Measurements from ENCODE around the gene TSSK6. TPM values are rescaled to one million over a fixed set of nuclear protein-coding genes. Genes with fewer than 3 reads are reported as not detected.

Gene TSSK6
- total RNA-seq, 4 donors from 2014 or later = 0.40 to 3.3 (median 0.92) TPM

DNA sequence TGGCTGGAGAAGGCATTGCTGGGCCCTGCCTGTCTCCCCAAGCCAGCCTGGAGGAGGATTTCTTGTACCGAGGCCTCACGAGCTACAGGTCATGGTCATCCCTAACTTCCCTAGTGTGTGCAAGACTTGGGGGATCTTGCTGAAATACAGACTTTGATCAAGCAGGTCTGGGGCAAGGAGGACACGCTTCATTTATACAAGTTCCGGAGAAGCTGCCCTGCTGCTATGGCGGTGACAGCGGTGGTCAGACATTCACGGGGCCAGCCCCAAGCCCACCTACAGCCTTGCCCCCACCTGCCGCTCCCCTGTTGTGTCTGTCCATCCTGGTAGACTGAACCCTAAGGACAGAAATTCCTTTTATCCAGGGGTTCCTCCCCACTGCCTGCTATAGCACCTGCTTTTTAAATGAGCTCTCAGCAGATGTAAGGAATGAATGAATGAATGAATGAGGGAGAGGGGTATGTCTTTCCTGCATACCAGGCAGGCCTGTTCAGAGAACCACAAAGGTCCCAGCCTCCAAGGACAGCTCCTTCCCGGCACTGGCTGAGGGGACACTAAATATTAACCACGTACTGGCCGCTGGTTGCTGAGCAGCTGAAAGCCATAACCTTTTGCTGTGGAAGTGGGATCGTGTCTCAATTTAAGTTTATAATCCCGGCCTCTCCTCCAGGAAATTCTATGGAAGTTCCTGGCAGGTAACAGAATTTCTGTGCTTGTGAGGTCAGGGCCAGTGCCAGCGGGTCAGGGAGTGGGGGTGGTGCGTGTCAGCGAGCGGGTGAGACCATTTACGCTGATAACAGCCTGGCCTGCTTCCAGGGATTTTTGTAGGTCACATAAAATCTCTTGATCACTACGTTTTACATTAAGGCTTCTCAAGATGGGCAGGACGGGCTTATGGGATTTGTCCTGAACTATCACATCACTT is 27.1 kb downstream of the TSSK6 start:
- TF ChIP-seq, protein P1, sequence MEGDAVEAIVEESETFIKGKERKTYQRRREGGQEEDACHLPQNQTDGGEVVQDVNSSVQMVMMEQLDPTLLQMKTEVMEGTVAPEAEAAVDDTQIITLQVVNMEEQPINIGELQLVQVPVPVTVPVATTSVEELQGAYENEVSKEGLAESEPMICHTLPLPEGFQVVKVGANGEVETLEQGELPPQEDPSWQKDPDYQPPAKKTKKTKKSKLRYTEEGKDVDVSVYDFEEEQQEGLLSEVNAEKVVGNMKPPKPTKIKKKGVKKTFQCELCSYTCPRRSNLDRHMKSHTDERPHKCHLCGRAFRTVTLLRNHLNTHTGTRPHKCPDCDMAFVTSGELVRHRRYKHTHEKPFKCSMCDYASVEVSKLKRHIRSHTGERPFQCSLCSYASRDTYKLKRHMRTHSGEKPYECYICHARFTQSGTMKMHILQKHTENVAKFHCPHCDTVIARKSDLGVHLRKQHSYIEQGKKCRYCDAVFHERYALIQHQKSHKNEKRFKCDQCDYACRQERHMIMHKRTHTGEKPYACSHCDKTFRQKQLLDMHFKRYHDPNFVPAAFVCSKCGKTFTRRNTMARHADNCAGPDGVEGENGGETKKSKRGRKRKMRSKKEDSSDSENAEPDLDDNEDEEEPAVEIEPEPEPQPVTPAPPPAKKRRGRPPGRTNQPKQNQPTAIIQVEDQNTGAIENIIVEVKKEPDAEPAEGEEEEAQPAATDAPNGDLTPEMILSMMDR (IDR thresholded peaks at IDR 0.05) = no peak
- no peak for TF ChIP-seq POLR2A (IDR thresholded peaks at IDR 0.05)
- TF ChIP-seq POLR2AphosphoS5 (IDR thresholded peaks at IDR 0.05) = no peak
- no peak for TF ChIP-seq EP300 (IDR thresholded peaks at IDR 0.05)
- ATAC-seq = no peak
- H3K9me3 ChIP-seq = no peaks in the 10 kb centered on the region
- peaks cover 0 to 14% of the 10 kb centered on the region in 2 donors for H3K36me3 ChIP-seq
- no peaks in the 10 kb centered on the region for H3K27me3 ChIP-seq
- H3K27ac ChIP-seq = peak overlapping the region in 3 of 4 donors; percentile 72 to 75 (median 73)
- H3K4me1 ChIP-seq = peaks cover 0 to 54% (median 22%) of the 10 kb centered on the region in 3 donors
- WGBS, 2 donors (ENCODE audit: low coverage in 1 of 2) = 38 to 51% methylated on average over 9 to 17 of the region's 20 CpGs
- no peak overlapping the region for H3K4me3 ChIP-seq

DNA sequence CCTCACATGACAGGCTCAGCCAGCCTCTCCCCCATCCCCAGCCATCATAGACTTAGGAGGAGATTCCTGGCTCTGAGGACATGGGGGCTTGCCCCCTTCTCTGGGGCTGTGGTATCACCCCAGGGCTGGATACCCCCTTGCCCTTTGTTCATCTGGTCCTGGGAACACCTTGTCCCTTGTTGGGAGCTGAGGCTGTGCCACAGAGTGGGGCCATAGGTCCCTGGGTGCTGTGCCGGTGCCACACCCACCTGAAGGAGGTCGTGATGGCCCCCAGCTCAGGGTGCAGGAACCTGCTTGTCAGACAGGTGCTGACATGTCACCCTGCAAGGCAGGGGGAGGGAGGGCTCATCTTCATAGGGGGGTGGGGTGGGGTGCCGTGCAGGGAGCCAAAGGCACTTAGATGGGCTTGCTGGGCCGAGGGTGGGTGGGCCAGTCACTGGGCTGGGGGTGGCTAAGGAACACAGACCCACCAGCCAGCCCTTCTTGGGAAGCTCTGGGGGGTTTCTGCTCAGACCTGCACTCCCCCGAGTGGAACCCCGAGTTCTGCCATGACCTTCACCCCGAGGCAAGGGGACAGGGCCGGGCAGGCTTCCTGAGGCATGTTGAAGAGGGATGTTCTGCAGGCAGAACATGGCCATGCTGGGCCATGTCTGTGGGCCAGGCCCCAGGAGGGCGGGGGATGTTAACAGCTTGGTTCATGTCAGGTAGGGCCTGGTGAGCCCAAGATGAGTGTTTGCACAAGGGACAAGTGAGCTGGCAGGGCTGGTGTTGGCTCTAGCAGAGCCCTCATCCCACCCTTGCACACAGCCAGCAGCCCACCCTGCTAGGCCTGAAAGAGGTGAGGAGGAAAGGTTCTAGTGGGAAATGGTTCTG is 28.0 kb downstream of the TSSK6 start:
- Histone ChIP-seq H3K36me3 (peaks cover 0 to 9% of the 10 kb centered on the region in 2 donors), H3K4me1 (peaks cover 0 to 58% (median 22%) of the 10 kb centered on the region in 3 donors), H3K9me3 (no peaks in the 10 kb centered on the region), H3K4me3 (no peak overlapping the region), H3K27me3 (no peaks in the 10 kb centered on the region), H3K27ac (peak overlapping the region in 1 of 4 donors; percentile 75)
- TF ChIP-seq POLR2A (IDR thresholded peaks at IDR 0.05) = no peak
- TF ChIP-seq, protein P1 (IDR thresholded peaks at IDR 0.05) = no peak
- no peak for TF ChIP-seq EP300 (IDR thresholded peaks at IDR 0.05)
- no peak for TF ChIP-seq POLR2AphosphoS5 (IDR thresholded peaks at IDR 0.05)
- WGBS, 2 donors (ENCODE audit: low coverage in 1 of 2) = 48 to 60% methylated on average over 2 to 3 of the region's 9 CpGs
- no peak for ATAC-seq

DNA sequence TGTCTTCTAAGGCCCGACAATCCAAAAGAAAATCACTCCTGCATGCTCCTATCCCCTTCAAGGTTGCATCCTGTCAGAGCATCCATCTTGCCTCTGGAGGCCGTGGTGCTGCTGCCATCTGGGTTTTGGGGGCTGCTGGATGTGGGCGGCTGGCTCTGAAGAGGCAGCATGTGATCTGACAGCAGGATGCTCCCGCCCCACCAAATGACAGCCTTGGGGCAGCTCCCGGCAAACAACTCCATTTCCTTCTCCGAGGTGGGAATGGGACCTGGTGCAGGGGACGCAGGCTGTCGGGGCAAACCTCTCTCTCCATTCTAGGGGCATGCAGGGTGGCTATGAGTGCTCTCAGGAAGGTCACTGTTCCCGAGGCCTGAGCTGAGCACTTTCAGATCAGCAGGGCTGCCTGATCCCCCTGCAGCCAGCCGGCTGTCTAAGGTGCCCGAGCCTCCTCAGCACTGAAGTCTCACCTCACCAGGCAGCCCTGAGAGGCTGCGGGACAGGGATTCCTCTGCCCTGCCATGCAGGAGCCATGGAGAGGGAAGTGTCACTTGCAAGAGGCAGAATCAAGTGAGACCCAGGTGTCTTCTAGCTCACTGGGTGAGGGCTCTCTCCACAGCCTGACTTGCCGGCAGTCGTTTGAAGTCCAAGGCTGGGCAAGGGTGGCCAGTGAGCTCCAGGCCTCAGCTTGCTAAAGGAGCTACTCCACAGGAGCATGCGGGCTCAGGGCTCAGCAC is 28.8 kb downstream of the TSSK6 start:
- H3K36me3 ChIP-seq = peaks cover 0 to 7% of the 10 kb centered on the region in 2 donors
- no peak overlapping the region for H3K27ac ChIP-seq
- no peaks in the 10 kb centered on the region for H3K9me3 ChIP-seq
- no peak for ATAC-seq
- no peak overlapping the region for H3K4me3 ChIP-seq
- peaks cover 0 to 58% (median 22%) of the 10 kb centered on the region in 3 donors for H3K4me1 ChIP-seq
- 40 to 80% methylated on average over 1 of the region's 15 CpGs for WGBS, 2 donors (ENCODE audit: low coverage in 1 of 2)
- no peaks in the 10 kb centered on the region for H3K27me3 ChIP-seq
- no peak for TF ChIP-seq EP300 (IDR thresholded peaks at IDR 0.05)
- TF ChIP-seq, protein P1 (IDR thresholded peaks at IDR 0.05) = no peak
- no peak for TF ChIP-seq POLR2AphosphoS5 (IDR thresholded peaks at IDR 0.05)
- no peak for TF ChIP-seq POLR2A (IDR thresholded peaks at IDR 0.05)

DNA sequence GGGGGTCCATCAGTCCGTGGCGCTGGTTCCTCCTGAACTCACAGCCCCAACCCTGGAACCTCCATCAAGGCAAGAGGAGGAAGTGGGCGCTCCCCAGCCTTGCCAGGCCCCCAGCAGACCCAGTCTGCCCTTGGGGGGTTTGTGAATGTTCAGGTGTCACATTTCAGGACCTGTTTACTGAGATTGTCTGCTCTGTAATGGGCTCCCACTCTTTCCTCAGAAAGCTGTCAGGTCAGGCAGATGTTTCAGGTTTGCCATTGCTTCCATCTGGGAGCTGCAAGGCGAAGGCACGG is 29.4 kb downstream of the TSSK6 start:
- Histone ChIP-seq H3K27ac (no peak overlapping the region), H3K4me1 (peaks cover 0 to 57% (median 22%) of the 10 kb centered on the region in 3 donors), H3K9me3 (no peaks in the 10 kb centered on the region), H3K4me3 (no peak overlapping the region), H3K36me3 (peaks cover 0 to 12% of the 10 kb centered on the region in 2 donors), H3K27me3 (no peaks in the 10 kb centered on the region)
- ATAC-seq = no peak
- TF ChIP-seq, protein P1 (IDR thresholded peaks at IDR 0.05) = no peak
- no peak for TF ChIP-seq POLR2AphosphoS5 (IDR thresholded peaks at IDR 0.05)
- TF ChIP-seq POLR2A (IDR thresholded peaks at IDR 0.05) = no peak
- TF ChIP-seq EP300 (IDR thresholded peaks at IDR 0.05) = no peak
- WGBS, 2 donors (ENCODE audit: low coverage in 1 of 2) = 100% methylated on average over 1 of the region's 5 CpGs; no CpG with 5 or more reads in 1 of the 2 donors

Data from gastroesophageal sphincter (tissue), 4 donors.